SK-N-SH (cell line): Measurements from ENCODE around the gene SNX9.

Experiments
- CTCF ChIP-seq: fragments of 200-600 bp; sonication (generic); IDR thresholded peaks from 2 replicates; pipeline ENCODE4 v1.6.1; 2017; ENCODE audit warnings: antibody characterized with exemption, mild to moderate bottlenecking, moderate library complexity
- EP300 ChIP-seq, 2 experiments: IDR thresholded peaks; 2 replicates each; pipeline versions ENCODE4 v1.4.0 to v1.6.1; 2012; ENCODE audit warnings: borderline replicate concordance in 1 of 2, low read depth in 1 of 2, low read length in 1 of 2
- FOXM1 ChIP-seq: IDR thresholded peaks from 2 replicates; pipeline ENCODE4 v1.4.0; 2012; ENCODE audit warnings: low read depth, mild to moderate bottlenecking
- POLR2AphosphoS5 ChIP-seq: IDR thresholded peaks from 2 replicates; pipeline ENCODE4 v1.6.1; 2012; ENCODE audit warnings: low read depth, low read length
- RAD21 ChIP-seq: IDR thresholded peaks from 2 replicates; pipeline ENCODE4 v1.6.1; 2012; ENCODE audit warnings: mild to moderate bottlenecking, low read length
- REST ChIP-seq: IDR thresholded peaks from 2 replicates; pipeline ENCODE4 v1.6.1; 2012; ENCODE audit warnings: mild to moderate bottlenecking, low read depth, low read length, moderate library complexity
- RFX5 ChIP-seq: IDR thresholded peaks from 2 replicates; pipeline ENCODE4 v1.6.1; 2012; ENCODE audit warnings: mild to moderate bottlenecking, improper control_type of control experiment, low read length
- SMC3 ChIP-seq: IDR thresholded peaks from 2 replicates; pipeline ENCODE4 v1.6.1; 2012; ENCODE audit warnings: low read depth, low read length, improper control_type of control experiment
- TAF1 ChIP-seq: IDR thresholded peaks from 2 replicates; pipeline ENCODE4 v1.6.1; 2012; ENCODE audit warnings: low read depth, mild to moderate bottlenecking, low read length, moderate library complexity, borderline replicate concordance
- TCF12 ChIP-seq: IDR thresholded peaks from 2 replicates; pipeline ENCODE4 v1.4.0; 2012
- ZBTB33 ChIP-seq: IDR thresholded peaks from 2 replicates; pipeline ENCODE4 v1.4.0; 2012; ENCODE audit warnings: low read depth, borderline replicate concordance

- TF ChIP-seq SMC3 (no peak), CTCF (no peak), RFX5 (no peak), EP300 (IDR thresholded peaks at IDR 0.05; ENCODE audit: borderline replicate concordance in 1 of 2, low read depth in 1 of 2, low read length in 1 of 2) (no peak), POLR2AphosphoS5 (no peak), FOXM1 (no peak), ZBTB33 (no peak), TCF12 (no peak), RAD21 (no peak), REST (no peak), TAF1 (no peak)
These were observed 56.8 kb downstream of the SNX9 start for GRCh38 chr6:157879873-157880254.
